Suppressor macrophage treated with lipopolysaccharide for 4 hours (primary cell): Measurements from ENCODE around the gene ETNK1.
A peak's percentile ranks its signal among the peaks of the same experiment; 100 is the strongest.

Source experiments
- DNase-seq: peaks from one replicate; pipeline ENCODE4 v3.0.0-alpha.2; 2020

The ETNK1 gene

DNA sequence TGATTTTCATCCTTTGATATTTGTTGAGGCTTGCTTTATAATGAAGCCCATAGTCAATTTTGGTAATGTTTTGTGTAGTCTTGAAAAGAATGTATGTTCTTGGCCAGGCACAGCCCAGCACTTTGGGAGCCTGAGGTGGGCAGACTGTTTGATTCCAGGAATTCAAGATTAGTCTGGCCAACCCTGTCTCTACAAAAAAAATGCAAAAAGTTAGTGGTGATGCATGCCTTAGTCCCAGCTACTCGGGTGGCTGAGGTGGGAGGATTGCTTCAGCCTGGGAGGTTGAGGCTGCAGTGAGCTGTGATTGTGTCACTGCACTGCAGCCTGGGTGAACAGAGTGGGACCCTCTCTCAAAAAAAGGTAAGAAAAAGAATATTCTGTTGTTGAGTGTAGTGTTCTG is 10.8 kb downstream of the ETNK1 start:
- no peak for DNase-seq

DNA sequence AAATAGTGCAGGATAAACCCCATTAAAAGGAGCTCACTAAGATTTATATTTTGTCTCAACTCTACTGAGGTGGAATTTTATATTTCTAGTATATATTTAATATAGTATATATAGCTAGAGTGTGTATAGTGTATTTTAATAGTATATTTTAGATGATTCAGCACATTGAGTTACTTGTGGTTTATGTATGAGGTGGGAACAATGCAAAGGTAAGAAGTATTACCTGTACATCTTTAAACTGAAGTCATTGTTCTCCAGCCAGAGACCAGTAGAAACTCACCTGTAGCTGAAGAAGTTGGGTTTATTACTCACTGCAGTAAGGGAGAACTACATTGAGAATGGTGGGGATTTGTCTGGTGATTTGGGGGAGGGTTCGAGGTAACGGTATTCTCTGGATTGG is 15.9 kb downstream of the ETNK1 start:
- no peak for DNase-seq

DNA sequence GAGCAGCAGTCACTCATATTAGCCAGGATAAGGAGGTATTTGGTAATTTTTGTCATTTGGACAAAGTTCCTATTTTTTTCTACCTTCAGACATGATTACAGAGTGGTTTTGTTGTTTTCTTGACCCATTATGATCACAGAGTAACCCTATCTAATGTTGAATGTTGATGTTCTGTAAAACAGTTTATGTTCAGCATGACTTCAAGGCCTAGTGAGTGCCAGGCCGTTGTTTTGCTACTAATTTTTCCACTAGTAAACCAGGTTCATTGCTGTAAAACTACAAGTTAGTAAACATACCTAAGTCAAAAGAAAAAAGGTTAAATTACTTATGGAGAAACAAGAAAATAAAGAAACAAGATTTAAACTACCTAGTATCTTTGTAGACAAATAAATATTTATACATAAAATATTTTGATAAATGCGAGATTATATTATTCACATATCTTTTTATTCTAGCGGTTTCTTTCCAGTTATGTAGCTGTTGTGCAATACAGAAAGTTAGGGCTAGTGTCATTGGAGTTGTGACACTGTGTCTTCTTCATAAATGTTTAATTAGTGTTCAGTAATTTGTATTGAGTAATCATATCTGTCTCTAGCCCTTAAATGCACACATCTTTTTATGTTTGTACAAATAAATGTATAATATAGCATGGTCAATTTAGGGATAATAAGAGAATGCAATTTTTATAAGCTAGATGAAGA is 16.5 kb downstream of the ETNK1 start:
- no peak for DNase-seq

DNA sequence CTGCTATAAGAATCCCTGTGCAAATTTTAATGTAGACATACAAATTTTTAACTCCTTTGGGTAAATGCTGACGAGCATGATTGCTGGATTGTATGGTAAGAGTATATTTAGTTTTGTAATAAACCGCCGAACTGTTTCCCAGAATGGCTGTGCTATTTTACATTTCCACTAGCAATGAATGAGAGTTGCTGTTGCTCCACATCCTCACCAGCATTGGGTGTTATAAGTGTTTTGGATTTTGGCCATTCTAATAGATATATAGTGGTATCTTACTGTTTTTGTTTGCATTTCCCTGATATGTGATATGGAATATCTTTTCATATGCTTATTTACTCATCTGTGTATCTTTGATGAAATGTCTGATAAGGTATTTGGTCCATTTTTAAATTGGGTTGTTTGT is 23.7 kb downstream of the ETNK1 start:
- no peak for DNase-seq

DNA sequence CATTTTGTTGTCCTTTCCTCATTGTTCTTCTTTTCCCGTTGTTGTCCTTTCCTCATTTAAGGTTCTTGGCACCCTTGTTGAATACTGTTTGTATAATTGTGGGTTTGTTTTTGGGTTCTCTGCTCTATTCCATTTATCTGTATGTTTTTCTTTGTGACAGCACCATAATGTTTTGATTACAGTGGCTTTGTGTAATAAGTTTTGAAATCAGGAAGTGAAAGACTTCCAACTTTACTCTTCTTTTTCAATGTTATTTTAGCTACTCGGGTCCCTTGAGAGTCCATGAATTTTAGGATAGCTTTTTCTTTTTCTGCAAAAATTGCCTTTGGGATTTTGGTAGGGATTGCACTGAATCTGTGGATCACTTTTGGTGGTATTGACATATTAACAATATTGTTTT is 28.1 kb downstream of the ETNK1 start:
- DNase-seq, result peak; percentile 6

DNA sequence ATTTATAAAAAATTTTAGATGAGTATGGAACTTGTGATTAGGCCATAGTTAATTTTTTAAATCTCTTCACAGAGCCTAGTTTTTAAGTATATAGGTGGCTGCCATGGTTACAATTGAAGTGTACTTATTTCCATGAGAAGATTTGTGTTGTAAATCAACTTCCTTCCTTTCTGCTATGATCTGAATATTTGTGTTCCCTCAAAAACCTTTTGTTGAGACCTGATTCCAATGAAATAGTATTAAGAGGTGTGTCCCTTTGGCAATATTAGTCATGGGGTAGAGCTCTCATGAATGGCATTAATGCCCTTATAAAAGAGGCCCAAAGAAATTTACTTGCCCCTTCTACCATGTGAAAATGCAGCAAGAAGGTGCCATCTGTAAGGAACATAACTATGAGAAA is 28.8 kb downstream of the ETNK1 start:
- DNase-seq, result no peak

DNA sequence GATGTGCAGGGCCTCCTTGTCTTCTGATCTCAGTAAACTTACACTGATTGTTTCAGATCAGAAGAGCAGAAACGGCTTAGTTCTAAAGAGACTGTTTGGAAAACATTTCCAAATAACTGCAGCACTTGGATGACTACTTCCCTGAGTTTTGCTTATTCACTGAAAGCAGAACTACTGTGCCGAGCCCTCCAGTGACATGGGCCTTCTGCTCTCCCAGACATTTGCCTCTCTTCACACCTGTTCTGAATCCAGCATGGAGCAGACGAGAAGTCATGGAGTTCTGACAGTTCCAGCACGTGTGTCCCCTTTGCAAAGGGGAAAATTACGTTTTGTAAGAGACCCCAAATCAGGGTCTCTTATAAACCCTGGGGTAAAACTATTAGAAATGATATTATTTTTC is 31.4 kb downstream of the ETNK1 start:
- peak; percentile 33 for DNase-seq

DNA sequence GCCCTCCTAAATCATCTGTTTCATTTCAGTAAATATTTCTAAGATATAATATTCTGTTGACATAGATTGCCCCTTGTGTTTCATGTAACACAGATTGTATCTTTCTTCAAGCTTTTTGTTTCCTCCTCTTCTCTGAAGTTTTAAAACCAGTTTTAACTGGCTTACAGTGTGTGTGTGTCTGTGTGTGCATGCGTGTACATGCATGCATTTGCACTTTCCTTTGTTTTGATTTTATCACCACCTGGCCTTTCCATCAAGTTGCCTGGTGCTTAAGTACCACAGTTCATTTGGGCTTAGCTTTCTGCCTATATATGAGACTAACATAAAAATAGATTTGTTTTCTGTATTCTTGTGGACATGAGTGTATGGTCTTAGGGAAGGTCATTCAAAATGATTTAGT is 31.9 kb downstream of the ETNK1 start:
- no peak for DNase-seq

DNA sequence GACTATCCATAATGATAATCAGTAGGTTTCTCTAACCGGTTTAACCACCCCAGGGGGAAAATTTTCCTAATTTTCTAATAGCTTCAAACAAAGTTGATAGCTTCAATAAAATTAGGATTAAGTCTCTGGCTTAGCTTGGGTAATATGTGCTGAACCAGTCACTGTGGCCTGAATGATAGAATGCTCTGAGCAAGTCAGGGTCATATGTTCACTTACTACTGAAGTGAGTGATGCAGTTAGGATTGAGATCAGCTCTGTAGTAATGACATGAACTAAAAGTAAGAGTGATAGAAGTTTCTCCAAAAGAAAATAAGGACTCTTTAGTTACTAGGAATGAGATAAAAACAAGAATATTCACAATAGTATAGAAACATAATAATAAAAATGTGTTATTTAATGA is 32.6 kb downstream of the ETNK1 start:
- DNase-seq, result peak; percentile 14

DNA sequence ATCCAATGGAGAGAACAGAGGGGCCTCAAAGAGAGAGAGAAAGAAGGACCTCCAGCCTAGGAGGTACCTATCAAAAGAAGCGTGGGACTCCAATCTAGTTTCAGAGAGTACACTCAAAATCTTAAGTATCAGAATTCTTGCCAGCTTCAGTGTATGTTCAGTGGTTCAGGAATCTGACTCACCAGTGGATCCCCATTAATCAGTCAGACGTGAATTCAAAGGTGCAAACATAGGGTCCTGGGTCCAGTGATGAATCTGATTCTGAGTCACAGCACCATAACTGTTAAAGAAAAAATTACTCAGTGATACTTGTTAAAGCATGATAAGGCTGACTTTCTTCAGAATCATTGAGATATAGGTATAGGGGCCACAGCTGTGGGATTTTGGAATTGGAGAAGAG is 33.2 kb downstream of the ETNK1 start:
- DNase-seq, result no peak

DNA sequence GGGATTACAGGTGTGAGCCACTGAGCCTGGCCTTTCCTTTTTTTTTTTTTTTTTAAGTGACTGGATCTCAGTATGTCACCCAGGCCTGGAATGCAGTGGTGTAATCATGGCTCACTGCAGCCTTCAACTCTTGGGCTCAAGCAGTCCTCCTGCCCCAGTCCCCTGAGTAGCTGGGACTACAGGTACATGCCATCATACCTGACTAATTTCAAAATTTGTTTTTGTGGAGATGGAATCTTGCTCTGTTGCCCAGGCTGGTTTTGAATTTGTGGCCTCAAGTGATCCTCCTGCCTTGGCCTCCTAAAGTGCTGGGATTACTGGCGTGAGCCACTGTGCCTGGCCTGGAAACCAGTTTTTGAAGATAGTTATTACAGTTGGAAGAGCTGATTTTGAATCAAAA is 37.4 kb downstream of the ETNK1 start:
- DNase-seq, result no peak

DNA sequence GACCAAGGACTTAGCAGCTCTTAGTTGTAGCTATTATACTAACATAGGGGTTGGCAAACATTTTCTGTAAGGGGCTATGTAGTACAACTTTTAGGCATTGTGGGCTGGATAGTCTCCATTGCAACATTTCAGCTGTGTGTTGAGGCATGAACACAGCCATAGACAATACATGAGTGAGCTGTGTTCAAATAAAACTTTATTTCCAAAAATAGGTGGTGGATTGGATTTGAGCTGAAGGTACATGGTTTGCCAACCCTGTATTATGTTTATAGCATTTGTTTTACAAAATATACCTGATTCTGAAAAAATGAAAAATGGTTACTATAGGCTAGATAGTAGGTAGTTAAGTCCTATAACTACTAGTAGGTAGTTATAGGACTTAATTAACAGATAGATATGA is 40.5 kb downstream of the ETNK1 start:
- no peak for DNase-seq

DNA sequence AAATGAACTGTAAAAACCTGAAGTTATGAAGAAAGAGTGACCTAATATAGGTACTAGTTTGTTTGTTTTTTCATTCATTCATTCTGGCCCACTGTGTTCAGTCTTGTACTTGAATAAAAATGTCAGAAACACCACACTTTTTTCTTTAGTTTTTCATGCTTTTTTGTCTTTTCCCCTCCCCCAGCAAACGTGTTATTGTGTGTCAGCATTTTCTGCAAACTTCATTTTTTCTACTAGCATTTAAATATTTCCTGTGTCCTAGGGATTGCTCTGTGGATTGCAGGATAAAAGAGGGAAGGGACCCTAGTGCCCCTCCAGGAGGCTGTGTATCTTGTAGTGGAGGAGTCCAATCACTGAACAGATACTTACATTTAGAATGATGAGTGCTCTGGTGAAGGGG is 42.2 kb downstream of the ETNK1 start:
- no peak for DNase-seq

DNA sequence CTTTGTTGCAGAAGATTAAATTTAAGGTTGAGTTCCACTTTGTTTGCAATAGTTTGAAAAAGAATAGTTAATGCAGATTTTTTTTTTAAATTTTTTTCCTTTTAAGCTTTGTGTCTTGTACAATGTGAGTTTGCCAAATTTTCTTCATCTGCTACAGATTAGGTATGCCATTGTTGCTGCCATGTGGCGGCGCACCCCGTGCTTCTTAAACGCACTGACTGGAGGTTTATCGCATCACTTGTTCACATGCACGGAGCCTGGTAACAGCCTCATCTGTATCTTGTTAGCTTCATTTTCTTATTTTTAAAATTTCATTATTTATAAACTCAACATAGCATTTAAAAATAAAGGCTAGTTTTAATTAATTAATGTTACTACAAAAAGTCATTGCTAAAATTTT is 43.5 kb downstream of the ETNK1 start:
- no peak for DNase-seq

DNA sequence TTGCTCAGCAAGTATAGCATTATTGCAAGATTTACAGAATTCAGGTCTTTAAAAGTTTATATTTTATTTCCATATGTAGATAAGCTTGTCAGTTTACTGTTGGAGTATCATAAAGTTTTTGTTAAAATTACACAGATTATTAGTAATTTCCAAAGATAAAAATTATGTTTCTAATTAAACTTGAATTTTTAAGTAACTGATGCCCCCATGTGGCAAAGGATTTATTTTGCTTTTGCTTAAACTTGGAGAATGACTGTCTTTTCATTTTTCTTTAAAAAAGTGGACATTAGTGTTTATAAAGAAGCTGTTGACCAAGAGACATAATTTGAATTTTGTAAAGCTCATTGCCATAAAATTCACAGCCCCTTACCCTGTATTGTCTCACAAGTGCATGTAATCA is 45.8 kb downstream of the ETNK1 start:
- DNase-seq, result peak; percentile 23

DNA sequence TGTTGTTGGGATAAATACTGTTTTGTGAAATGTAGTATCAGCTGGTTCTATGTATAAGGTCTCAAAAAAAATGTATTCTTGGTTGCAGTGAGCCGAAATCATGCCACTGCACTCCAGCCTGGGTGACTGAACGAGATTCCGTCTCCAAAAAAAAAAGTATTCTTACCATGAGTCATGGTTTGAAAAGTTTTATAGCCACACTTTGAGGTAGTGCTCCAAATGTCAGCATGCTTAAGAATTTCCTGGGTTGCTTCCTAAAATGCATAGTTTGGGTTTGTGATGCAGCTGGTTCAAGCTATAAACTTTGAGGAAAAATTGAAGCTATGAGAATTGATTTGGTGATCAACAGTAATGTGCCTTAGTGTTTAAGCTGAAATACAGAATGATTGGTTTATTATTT is 48.0 kb downstream of the ETNK1 start:
- DNase-seq, result no peak

DNA sequence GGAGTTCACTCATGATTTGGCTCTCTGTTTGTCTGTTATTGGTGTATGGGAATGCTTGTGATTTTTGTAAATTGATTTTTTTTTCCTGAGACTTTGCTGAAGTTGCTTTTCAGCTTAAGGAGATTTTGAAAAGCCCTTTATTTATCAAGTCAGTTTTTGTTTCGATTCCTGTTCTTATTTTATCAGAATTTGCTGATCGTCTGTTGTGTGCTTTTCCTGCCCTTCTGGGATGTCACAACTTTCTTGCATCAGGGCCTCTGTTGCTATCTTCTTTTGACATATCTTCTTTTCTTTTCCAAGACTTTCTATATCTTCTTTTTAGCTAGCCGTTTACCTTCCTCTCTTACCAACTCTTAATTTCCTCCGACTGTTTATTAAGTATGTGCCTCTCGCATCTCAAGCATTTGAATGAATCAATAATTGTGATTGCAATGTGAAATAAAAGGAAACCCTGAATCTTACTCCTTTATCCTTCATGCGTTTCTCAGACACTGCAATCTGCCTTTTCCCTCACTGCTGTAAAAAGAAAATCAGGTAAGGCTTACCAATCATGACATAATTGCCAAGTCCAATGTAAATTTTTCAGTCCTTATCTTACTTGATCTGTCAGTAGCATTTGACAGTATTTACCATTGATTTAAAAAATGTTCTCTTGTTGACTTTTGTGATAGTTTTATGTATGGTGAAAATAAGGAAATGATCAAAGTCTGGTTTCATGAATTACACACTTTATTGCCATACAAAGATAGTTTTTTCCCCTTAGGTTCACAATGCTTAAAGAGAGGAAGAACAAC is 53.0 kb downstream of the ETNK1 start:
- DNase-seq, result peak; percentile 73

DNA sequence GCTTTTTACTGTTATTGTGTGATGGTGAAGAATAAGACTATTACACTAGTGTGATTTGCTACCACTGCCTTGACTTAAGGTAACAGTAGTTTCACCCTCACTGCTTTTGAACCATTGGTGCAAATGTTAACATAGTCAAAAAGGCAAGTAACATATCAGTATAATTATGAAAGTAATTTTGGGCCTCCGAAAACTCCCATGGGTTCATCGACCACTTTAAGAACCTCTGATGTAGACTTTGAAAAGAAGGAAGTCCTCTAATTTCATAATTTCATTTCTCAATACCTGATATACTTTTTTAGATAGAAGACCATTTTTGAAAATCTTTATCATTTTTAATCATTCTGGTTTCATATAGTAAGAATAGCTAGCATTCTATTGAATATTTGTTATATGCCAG is 57.7 kb downstream of the ETNK1 start:
- peak; percentile 34 for DNase-seq

DNA sequence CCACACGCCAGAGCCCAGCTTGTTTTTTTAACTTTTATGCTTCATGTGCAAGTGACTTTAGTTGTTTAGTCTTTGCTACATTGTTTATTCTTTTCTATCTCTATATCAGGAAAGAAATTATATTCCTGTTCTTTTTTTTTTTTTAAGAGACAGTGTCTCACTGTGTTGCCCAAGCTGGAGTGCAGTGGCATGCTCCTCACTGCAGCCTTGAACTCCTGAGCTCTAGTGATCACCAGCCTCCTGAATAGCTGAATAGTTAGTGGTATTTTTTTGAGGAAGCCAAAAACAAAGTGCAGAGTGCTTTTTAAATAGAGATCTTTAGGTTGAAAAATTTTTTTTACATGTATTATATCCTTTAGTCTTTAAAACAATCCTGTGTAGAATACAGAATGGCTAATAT is 58.2 kb downstream of the ETNK1 start:
- no peak for DNase-seq

DNA sequence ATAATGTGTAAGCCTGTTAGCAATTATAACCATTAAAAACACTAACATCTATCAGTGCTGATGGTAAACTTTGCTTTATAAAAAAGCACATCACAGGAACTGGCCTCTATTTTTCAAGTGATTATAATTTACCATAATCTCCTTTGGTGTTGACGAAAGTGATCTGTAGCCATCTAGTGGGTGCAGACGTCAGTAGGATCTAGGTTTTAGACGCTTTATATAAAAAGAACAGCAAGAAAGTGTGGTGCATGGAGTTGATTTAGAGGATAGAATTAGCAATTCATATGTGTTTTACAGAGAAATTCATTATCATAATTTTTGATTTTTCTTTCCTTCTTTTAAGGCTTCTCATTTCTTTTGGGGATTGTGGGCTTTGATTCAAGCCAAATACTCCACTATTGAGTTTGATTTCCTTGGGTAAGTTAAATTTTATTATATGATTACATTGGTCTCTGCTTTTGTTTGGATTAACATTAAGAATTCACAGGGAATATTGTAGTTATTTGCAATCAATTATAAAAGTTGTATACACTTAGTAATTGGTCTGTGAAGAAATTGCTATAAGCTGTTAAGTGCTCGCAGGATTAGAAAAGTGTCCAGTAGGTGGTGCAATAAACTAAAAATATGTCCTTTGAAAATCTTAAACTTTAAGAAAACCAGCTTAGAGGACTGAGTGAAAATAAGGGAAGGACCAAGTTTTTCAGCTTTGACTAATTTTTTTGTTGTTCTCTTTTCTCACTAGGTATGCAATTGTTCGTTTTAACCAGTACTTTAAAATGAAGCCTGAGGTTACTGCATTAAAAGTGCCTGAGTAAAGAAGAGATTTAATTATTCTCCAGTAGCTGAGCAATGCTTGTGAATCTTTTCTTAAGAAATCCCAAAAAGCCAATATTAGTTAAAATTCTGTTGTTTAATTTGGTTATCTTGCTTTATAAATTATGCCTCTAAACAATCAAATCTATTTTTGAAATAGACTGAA is 59.5 kb downstream of the ETNK1 start:
- peak; percentile 73 for DNase-seq

DNA sequence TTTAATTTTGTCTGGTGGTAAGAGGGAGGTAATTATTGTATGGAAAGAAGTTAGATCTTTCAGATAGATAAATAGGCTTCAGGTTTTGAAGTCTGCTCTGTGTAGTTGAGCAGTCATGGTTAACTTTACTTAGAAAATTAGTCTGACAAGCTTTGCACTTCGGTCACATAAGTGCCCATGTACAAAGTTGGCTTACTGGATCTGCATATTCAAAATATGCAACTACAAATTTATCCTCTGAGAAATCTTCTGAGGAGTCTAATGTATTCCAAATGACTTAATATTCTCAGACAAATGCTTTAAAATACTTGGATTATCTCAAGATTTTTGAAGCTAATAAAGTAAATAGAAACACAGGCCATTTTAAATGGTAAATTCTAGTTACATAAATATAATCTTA is 61.2 kb downstream of the ETNK1 start:
- no peak for DNase-seq

DNA sequence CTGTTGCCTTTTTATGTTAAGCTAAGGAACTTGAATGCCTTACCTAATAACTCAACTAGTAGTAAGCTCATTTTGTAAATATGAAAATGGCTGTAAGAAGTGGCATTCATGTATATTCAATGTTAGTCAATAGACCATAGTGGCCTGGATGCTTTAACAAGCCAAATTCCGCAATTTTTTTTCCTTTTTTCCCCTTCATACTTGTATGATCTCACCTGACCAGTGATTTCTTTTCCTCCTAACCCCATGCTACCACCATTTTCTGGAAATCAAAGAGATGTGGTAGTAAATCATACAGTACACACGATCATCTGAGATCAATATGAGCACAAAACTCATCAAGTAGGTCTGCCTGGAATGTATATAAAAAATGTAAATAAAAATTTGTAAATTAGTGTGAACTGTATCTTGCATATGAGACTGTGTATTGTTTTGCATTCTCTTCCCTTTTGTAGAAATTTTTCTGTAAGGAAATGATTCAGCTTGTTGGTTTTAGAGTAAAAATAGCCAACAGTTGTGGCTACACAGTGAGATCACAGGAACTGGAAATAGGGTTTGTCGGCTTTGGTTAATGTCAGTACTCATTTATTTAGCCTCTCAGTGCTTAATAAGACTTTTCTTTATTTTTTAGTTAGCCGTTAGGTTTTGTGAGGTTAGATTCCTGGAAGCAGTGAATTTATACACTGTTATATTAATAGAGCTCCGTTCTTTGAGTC is 62.5 kb downstream of the ETNK1 start:
- DNase-seq, result peak; percentile 71

DNA sequence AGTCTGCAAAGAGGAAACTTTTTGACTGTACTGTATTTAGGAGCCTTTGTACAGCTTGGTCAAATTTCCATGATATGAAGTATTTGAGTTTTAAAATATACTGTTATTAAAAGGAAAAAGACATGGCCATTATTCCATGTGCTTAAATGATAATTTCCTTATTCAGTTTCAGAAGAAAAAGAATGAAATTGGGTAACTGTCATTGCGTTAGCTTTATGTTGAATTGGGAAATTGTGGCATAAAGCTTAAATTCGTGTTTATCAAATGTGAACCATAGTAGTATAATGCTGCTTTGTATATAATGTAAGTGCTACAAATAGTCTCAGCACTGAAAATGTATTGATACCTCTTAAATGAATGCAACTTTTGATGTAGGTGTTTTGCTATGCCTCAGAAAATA is 64.9 kb downstream of the ETNK1 start:
- peak; percentile 35 for DNase-seq
